ENCODE results near the gene SSH2.

The SSH2 gene

GRCh38 chr17:29585080-29585751 lies 344.8 kb downstream of the SSH2 start:
- DNase-seq, result no peak

- DNase-seq, result no peak
Observed at GRCh38 chr17:29584452-29585079, 345.5 kb downstream of the SSH2 start.

DNA sequence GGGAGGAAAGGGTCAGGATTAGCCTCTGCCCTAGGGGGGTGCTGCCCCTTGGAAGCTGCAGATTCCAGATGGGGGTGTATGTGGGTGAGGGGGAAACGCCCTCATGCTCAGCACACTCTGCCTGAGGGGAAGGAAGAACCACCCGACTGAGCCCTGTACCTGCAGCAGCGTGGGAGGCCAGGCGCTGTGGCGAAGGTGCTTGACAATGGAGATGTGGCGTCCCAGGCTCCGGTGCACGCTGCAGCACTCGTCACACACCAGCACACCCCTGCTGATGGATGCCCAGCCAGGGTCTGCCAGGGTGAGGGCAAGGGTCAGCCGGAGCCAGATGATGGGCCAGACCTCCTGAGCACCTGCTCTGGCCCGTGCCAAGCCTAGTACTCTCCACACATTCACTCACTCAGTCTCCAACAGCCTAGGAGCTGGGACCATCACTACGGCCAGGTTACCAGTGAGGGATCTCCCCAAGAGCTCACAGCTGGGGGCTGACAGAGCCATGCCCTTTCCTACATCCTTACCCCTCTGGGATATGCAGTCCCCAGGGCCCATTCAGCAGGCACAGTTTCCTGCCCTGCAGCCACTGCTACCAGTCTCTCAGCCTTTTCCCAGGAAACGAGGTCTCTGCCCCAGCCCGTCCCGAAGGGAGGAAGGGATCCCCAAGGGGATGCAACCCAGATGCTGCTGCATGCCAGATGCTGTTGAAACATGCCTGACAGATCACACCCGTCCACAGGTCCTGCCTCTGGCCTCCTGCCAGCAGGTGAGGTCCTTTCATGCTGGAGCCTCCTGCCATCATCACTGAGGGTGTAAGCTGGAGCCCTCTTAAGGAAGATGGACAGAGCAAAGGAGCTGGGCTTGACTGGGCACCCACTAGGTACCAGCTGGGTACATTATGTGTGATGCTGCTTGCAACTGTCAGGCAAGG lies 346.4 kb downstream of the SSH2 start:
- peak; percentile 58 for DNase-seq

- no peak for DNase-seq
Observed at GRCh38 chr17:29582772-29583171, 347.3 kb downstream of the SSH2 start.

- no peak for DNase-seq
Observed at GRCh38 chr17:29582254-29582765, 347.7 kb downstream of the SSH2 start.

DNA sequence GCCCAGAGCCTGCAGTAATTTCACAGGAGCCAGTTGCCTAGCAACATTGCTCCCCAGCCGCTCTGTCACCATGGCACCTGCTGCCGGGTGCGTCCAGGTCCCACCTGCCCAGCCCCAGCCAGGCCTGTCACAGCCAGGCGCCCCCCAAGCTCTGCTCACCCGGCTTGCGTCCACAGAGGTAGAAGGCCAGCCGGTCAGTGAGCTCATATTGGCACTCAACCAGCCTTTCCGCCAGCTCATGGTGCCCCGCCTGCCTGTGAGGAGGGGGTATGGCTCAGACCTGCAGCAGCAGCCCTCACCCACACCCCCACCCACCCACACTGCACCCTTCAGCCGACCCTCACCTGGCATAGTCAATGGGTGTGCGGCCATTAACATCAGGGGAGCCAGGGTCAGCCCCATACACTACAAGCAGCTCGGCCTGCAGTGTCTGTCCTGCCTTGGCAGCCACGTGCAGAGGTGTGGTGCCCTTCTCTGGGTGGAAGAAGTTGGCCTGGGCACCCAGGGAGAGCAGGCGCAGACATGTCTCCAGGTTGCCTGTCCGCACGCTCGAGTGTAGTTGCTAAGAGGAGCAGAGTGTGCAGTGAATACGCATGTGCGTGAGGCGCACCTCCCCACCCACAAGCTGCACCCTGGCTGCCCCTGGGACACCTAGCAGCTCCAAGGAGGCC lies 348.3 kb downstream of the SSH2 start:
- peak; percentile 47 for DNase-seq

DNA sequence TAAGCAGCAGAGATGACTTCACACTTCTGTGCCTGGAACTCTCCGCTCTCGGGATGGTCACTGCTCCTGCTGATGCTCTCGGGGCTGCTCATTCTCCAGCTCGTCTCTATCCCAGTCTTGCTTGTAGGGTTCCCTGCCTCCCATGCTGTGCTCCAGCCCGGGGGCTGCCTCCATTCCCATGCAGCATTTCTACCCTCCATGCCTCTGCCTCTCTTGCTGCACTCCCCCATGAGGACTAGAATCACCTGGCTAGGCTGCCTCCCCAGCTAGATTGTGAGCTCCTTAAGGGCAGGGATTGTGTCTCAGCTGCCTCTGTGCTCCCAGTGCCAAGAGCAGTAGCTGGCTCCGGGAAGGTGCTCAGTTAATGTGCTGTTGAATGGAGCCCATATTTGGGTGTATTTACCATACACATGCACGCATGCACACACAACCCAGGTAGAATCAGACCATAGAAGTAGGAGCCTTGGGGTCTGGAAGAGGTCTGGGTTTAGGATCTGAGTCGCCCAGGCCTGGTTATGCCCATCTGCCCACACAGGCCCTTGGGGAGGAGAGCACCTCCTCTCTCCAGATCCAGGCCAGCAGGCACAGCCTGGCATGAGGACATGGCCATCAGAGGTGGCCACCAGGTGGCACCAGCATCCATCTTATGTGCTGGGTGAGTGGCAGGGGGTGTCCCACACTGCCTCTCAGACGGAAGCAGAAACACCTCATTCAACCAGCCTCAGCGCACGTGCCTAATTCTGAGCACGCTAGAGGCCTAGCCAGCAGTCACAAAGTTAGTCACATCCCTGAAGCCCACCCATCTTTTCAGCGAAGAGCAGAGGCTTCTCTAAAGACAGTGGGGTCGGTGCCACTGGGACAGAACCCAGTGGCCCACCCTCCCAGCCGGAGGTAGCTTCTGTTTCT lies 349.9 kb downstream of the SSH2 start:
- peak; percentile 54 for DNase-seq

GRCh38 chr17:29578626-29579485 lies 351.2 kb downstream of the SSH2 start:
- DNase-seq, result no peak

DNA sequence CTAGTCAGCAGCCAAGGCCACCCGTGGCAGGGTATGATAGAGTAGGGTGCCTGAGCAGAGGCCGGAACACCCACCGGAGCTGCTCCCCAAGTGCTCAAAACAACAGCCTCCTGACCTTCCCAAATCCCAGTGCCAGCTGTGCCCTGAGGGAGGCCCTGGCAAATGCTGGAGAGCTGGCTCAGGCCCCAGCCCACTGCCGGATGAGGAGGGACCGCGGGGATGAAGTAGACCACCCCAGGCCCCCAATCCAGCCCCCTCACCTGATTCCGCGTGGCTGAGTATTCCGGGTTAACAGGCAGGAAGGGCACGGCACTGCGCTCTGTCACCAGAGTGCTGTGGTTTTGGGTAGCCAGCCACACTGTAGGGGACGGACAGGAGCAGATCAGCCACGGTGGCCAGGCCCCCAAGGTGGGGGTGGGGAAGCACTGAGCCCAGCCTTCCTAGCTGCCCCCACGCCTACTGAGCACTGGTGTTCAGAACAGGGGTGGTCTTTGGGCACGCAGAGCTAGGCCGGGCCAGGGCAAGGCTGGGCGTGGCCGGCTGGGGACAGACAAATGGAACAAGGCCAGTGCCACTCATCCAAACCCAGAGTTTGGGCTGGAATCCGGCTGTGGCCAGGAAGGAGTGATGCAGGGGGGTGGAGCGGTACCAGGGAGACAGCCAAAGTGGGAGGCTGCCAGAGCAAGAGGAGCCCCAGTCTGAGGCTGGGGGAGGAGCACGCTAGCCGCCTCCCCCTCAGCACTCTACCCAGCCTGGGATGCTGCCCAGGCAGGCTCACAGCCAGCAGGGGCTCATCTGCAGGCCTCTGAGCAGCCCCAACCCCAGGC lies 352.4 kb downstream of the SSH2 start:
- no peak for DNase-seq

DNA sequence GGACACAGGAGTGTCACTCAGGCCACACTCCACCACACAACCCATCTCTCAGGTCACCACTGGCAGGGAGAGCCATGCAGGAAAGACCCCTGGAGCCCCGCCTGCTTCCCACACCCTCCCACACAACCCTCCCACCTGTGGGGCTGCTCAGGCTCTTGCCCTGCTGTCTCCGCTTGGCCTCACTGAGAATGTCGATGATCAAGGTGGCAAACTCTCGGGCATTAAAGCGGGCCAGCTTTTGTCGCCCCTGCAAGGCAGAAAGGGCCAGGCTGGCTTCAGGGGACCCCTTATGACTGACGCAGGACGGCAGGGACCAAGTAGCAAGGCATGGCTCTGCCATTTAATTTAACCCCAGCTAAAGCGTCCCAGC lies 353.0 kb downstream of the SSH2 start:
- DNase-seq, result no peak

DNA sequence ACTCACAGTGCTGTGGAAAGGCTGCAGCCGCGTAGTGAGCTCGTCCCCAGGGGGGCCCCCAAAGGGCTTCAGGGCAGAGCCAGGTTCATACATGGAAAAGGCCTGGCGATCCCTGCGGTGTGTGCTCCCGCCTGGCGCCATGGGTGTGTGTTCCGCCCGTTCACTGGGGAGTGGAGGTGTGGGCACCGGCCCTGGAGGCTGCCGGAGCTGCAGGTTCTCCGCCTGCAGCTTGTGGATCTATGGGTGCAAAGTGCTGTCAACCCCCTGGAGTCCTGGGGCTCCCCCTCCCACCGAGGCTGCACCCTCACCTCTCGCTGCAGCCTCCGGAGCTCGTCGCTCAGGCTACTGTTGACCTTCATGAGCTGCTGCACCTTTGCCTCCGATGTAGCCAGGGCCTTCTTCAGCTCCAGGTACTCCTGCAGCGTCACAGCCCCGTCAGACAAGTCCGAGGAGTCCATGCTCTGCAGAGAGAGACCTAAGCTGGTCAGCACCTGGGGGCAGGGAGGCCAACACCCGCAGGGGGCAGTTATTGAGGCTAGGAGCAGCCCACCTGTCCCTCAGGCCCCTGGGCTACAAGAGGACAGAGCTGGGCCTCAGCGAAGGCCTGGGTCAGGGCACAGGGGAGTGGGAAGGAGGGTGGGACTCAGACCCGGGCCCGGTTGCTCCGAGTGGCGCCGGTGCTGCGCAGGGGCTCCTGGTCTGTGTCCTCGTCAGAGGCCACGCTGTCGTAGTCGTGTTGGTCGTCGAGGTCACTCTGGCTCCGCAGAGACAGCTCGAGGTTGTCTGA lies 353.6 kb downstream of the SSH2 start:
- no peak for DNase-seq
